HCT116 (cell line): ENCODE measurements around the gene MAML3.

ENCODE experiments used
- CTCF ChIP-seq, 3 experiments: fragments of 200-600 bp in 1 of 3; sonication (generic) in 1 of 3; IDR thresholded peaks in 2 of 3; conservative IDR thresholded peaks in 1 of 3; 2 replicates each; pipeline ENCODE4 v1.5.1; 2012 to 2017; ENCODE audit warnings: low read depth in 2 of 3, low read length in 2 of 3, antibody characterized with exemption in 1 of 3, borderline replicate concordance in 1 of 3, control low read depth in 1 of 3, mild to moderate bottlenecking in 1 of 3, mixed read lengths in 1 of 3, mixed run types in 1 of 3, moderate library complexity in 1 of 3; ENCODE audit not compliant: insufficient read depth in 1 of 3
- EZH2 ChIP-seq: fragments of 200-600 bp; sonication (generic); IDR thresholded peaks from 2 replicates; pipeline ENCODE4 v1.6.1; 2017; ENCODE audit warnings: antibody characterized with exemption, mixed run types
- EZH2phosphoT487 ChIP-seq: fragments of 200-600 bp; IDR thresholded peaks from 2 replicates; pipeline ENCODE4 v1.6.1; 2018; ENCODE audit warnings: antibody characterized with exemption, borderline replicate concordance
- POLR2AphosphoS5 ChIP-seq: IDR thresholded peaks from 2 replicates; pipeline ENCODE4 v1.6.1; 2011; ENCODE audit warnings: mild to moderate bottlenecking, low read depth, low read length, moderate library complexity

- TF ChIP-seq CTCF (IDR thresholded peaks at IDR 0.05 in 2 of 3, conservative IDR thresholded peaks at IDR 0.05 in 1 of 3; ENCODE audit: borderline replicate concordance in 1 of 3, insufficient read depth in 1 of 3, low read depth in 2 of 3, low read length in 2 of 3) (no peak), EZH2 (no peak), POLR2AphosphoS5 (peak; percentile 53; the same call in 1 of the 2 replicates), EZH2phosphoT487 (no peak)
Measured at GRCh38 chr4:140130677-140131076, 23.3 kb downstream of the MAML3 start.
